IMR-90 (cell line): ENCODE measurements around the gene MAPKAPK5. TPM values are rescaled to one million over a fixed set of nuclear protein-coding genes. Genes with fewer than 3 reads are reported as not detected.

Source experiments
- ATAC-seq: fragments of 200-7000 bp; cut with Tn5 transposase; 2 replicates; pipeline ENCODE4 v1.9.1; 2020; ENCODE audit warnings: low read depth, mild to moderate bottlenecking, moderate library complexity
- BruUV-seq: library from RNA; stranded (reverse); fragments of 400-500 nt; replicated peaks from 2 replicates; lab custom pipeline; 2021; lab: Mats Ljungman, UMichigan
- CTCF ChIA-PET: fragments of 300-600 bp; formaldehyde crosslinking; extraction: SDS; loops from one replicate; lab custom pipeline; 2021; ENCODE audit warnings: antibody characterized with exemption; lab: Yijun Ruan, JAX
- POLR2A ChIA-PET: fragments of 300-600 bp; sonication (Branson Sonifier 250); formaldehyde crosslinking; loops from one replicate; lab custom pipeline; 2022; ENCODE audit warnings: antibody characterized with exemption; ENCODE audit not compliant: unreplicated experiment; lab: Charles Lee
- DNase-seq: peaks from one replicate; pipeline ENCODE4 v3.0.0; 2013
- H2AFZ ChIP-seq: replicated peaks from 2 replicates; pipeline ENCODE3; 2013; ENCODE audit warnings: low read length, mild to moderate bottlenecking; ENCODE audit not compliant: poor library complexity
- H2AK5ac ChIP-seq: 2 replicates; pipeline ENCODE4 v1.6.1; 2013; ENCODE audit warnings: low read depth, low read length, inconsistent platforms
- H2AK9ac ChIP-seq: replicated peaks from 2 replicates; pipeline ENCODE3; 2013; ENCODE audit warnings: mild to moderate bottlenecking, low read depth, low read length, moderate library complexity; ENCODE audit not compliant: poor library complexity
- H2BK120ac ChIP-seq: 2 replicates; pipeline ENCODE4 v1.6.1; 2013; ENCODE audit warnings: low read depth, low read length, inconsistent platforms
- H2BK15ac ChIP-seq: 3 replicates; pipeline ENCODE4 v1.6.1; 2013; ENCODE audit warnings: low read depth, low read length, inconsistent platforms
- H2BK20ac ChIP-seq: 2 replicates; pipeline ENCODE4 v1.6.1; 2013; ENCODE audit warnings: low read depth, mild to moderate bottlenecking, inconsistent platforms, low read length, moderate library complexity
- H2BK5ac ChIP-seq: 2 replicates; pipeline ENCODE4 v1.6.1; 2013; ENCODE audit warnings: mild to moderate bottlenecking, low read depth, low read length, inconsistent platforms; ENCODE audit not compliant: poor library complexity, severe bottlenecking
- H3K14ac ChIP-seq: replicated peaks from 2 replicates; pipeline ENCODE4 v1.6.1; 2013; ENCODE audit warnings: low read depth, low read length, inconsistent platforms
- H3K18ac ChIP-seq: 2 replicates; pipeline ENCODE4 v1.6.1; 2013; ENCODE audit warnings: low read depth, low read length, control low read depth
- H3K23ac ChIP-seq: 2 replicates; pipeline ENCODE4 v1.6.1; 2013; ENCODE audit warnings: low read depth, low read length, inconsistent platforms
- H3K27ac ChIP-seq: 2 replicates; pipeline ENCODE4 v1.5.1; 2013; ENCODE audit warnings: mild to moderate bottlenecking, control low read depth, low read length; ENCODE audit not compliant: insufficient read depth
- H3K27me3 ChIP-seq: 2 replicates; pipeline ENCODE4 v1.6.1; 2013; ENCODE audit warnings: low read length; ENCODE audit not compliant: control insufficient read depth, insufficient read depth
- H3K36me3 ChIP-seq: 2 replicates; pipeline ENCODE4 v1.6.1; 2013; ENCODE audit warnings: low read length, mixed read lengths; ENCODE audit not compliant: control insufficient read depth, insufficient read depth
- H3K4ac ChIP-seq: 2 replicates; pipeline ENCODE4 v1.6.1; 2013; ENCODE audit warnings: low read depth, low read length, inconsistent platforms
- H3K4me1 ChIP-seq: 2 replicates; pipeline ENCODE4 v1.6.1; 2013; ENCODE audit warnings: low read length, mixed read lengths; ENCODE audit not compliant: control insufficient read depth, insufficient read depth
- H3K4me2 ChIP-seq: 2 replicates; pipeline ENCODE4 v1.6.1; 2013; ENCODE audit warnings: low read depth, mild to moderate bottlenecking, control low read depth, low read length, moderate library complexity
- H3K4me3 ChIP-seq: 2 replicates; pipeline ENCODE4 v1.5.1; 2013; ENCODE audit warnings: low read depth, mild to moderate bottlenecking, control low read depth, low read length, moderate library complexity; ENCODE audit not compliant: insufficient read depth
- H3K56ac ChIP-seq: 2 replicates; pipeline ENCODE4 v1.6.1; 2013; ENCODE audit warnings: low read length, inconsistent platforms; ENCODE audit not compliant: insufficient read depth; ENCODE audit errors: extremely low read depth
- H3K79me1 ChIP-seq, 2 experiments: 2 replicates each; pipeline ENCODE4 v1.6.1; 2013; ENCODE audit warnings: low read length in 2 of 2, inconsistent platforms in 1 of 2, low read depth in 1 of 2
- H3K9ac ChIP-seq: 2 replicates; pipeline ENCODE4 v1.6.1; 2013; ENCODE audit warnings: low read depth, low read length, control low read depth
- H3K9me1 ChIP-seq: 2 replicates; pipeline ENCODE4 v1.6.1; 2013; ENCODE audit warnings: low read length, inconsistent platforms; ENCODE audit not compliant: insufficient read depth
- H3K9me3 ChIP-seq: 2 replicates; pipeline ENCODE4 v1.6.1; 2013; ENCODE audit warnings: low read length; ENCODE audit not compliant: control insufficient read depth, insufficient read depth
- H4K20me1 ChIP-seq: 2 replicates; pipeline ENCODE4 v1.6.1; 2013; ENCODE audit warnings: low read length, inconsistent platforms; ENCODE audit not compliant: insufficient read depth
- H4K5ac ChIP-seq: 2 replicates; pipeline ENCODE4 v1.6.1; 2013; ENCODE audit warnings: mild to moderate bottlenecking, low read depth, low read length, control low read depth
- H4K8ac ChIP-seq, 2 experiments: 2 replicates each; pipeline ENCODE4 v1.6.1; 2013; ENCODE audit warnings: low read depth in 2 of 2, low read length in 2 of 2, control low read depth in 1 of 2, inconsistent platforms in 1 of 2
- H4K91ac ChIP-seq: 2 replicates; pipeline ENCODE4 v1.6.1; 2013; ENCODE audit warnings: low read depth, low read length, inconsistent platforms; ENCODE audit not compliant: insufficient read depth
- CHD1 ChIP-seq: IDR thresholded peaks from 2 replicates; pipeline ENCODE4 v1.6.1; 2012; ENCODE audit warnings: low read depth, low read length, improper control_type of control experiment
- FOS ChIP-seq: fragments of 150-350 bp; IDR thresholded peaks from 2 replicates; pipeline ENCODE4 v1.6.1; 2016; ENCODE audit warnings: low read depth, low read length
- MAZ ChIP-seq: IDR thresholded peaks from 2 replicates; pipeline ENCODE4 v1.6.1; 2012; ENCODE audit warnings: low read depth, mild to moderate bottlenecking, low read length, improper control_type of control experiment, moderate library complexity, borderline replicate concordance
- MXI1 ChIP-seq: IDR thresholded peaks from 2 replicates; pipeline ENCODE4 v1.6.1; 2012; ENCODE audit warnings: low read depth, mild to moderate bottlenecking, low read length, moderate library complexity, borderline replicate concordance
- NFE2L2 ChIP-seq: fragments of 150-350 bp; IDR thresholded peaks from 2 replicates; pipeline ENCODE4 v1.6.1; 2016; ENCODE audit warnings: low read depth, mild to moderate bottlenecking, low read length
- POLR2A ChIP-seq: IDR thresholded peaks from 2 replicates; pipeline ENCODE4 v1.6.1; 2012; ENCODE audit warnings: mild to moderate bottlenecking, low read depth, low read length
- RAD21 ChIP-seq: IDR thresholded peaks from 2 replicates; pipeline ENCODE4 v1.6.1; 2012; ENCODE audit warnings: low read length, improper control_type of control experiment
- RCOR1 ChIP-seq: IDR thresholded peaks from 2 replicates; pipeline ENCODE4 v1.6.1; 2012; ENCODE audit warnings: mild to moderate bottlenecking, low read length, improper control_type of control experiment; ENCODE audit not compliant: insufficient replicate concordance
- RFX5 ChIP-seq: IDR thresholded peaks from 2 replicates; pipeline ENCODE4 v1.8.0; 2012; ENCODE audit warnings: low read depth, mild to moderate bottlenecking, low read length, moderate library complexity
- SMC3 ChIP-seq: fragments of 150-350 bp; IDR thresholded peaks from 2 replicates; pipeline ENCODE4 v1.6.1; 2016; ENCODE audit warnings: low read depth, mild to moderate bottlenecking, antibody characterized with exemption, low read length, moderate library complexity
- WGBS, 2 experiments: methylation state at CpG; one replicate each; pipeline versions ENCODE4 v1.1.5 to v1.1.7; 2013; ENCODE audit warnings: missing lambda C conversion rate in 2 of 2; ENCODE audit not compliant: insufficient read length in 1 of 2; ENCODE audit errors: extremely low coverage in 2 of 2; 5-methylcytosine and 5-hydroxymethylcytosine counted together
- dilution Hi-C: fragments of 300-500 bp; cut with HindIII; formaldehyde crosslinking; loops from one replicate; pipeline ENCODE4 v1.14.3; 2018; ENCODE audit warnings: low sequenced_read_pairs; ENCODE audit not compliant: unreplicated experiment
- in situ Hi-C: fragments of 300-500 bp; cut with MboI; formaldehyde crosslinking; loops from 3 replicates; pipeline ENCODE4 v1.14.3; 2019; ENCODE audit warnings: low sequenced_read_pairs, inconsistent platforms, mixed read lengths
- intact Hi-C: fragments of 100-400 bp; cut with micrococcal nuclease; formaldehyde crosslinking; loops from 2 replicates; pipeline ENCODE4 v1.10.0; 2022
- polyA plus RNA-seq, 3 experiments: library from polyadenylated mRNA; depleted of rRNA; stranded (reverse); fragments of >200 nt; gene quantifications; 2 replicates each; pipeline ENCODE4 v1.2.3, GENCODE V29; 2012; ENCODE audit warnings: low replicate concordance in 1 of 3
- total RNA-seq: library from RNA; depleted of rRNA; stranded (reverse); fragments of >200 nt; gene quantifications from 2 replicates; pipeline ENCODE4 v1.2.3, GENCODE V29; 2012
- TF ChIP-seq, protein P1 (sequence below): fragments of 150-350 bp; IDR thresholded peaks from 2 replicates; pipeline ENCODE4 v1.6.1; 2016; ENCODE audit warnings: low read depth, mild to moderate bottlenecking, low read length, moderate library complexity, borderline replicate concordance
- TF ChIP-seq, protein P2 (sequence below): fragments of 150-350 bp; IDR thresholded peaks from 2 replicates; pipeline ENCODE4 v1.6.1; 2017; ENCODE audit warnings: mild to moderate bottlenecking, antibody characterized with exemption, low read length, low read depth
- TF ChIP-seq, protein P3 (sequence below): conservative IDR thresholded peaks from 2 replicates; pipeline ENCODE4 v1.5.1; 2012; ENCODE audit warnings: mild to moderate bottlenecking, low read depth, low read length, improper control_type of control experiment

MAPKAPK5 gene
- total and polyA plus RNA-seq, 2 of the 4 experiments (the other 2 are of a cell fraction), result 35.0 to 44.6 TPM

DNA sequence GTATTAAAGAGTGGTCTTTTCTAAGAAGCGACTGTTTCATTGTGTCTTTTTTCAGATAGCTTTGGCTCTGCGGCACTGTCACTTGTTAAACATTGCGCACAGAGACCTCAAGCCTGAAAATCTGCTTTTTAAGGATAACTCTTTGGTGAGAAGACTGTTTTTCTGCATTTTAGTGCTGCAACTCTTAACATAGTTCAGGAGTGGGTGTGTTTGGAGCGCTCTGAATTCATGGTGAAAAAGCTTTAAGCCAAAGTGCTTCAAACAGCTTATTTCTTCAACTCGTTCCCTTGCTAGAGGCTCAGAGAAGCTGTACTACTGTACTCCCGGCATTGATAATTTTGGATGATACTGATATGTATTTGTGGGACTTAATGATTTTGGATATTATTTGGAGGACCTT lies 28.2 kb downstream of the MAPKAPK5 start:
- ChIA-PET POLR2A (interaction anchor here (0.5 kb wide), 1 partner anchor 156 kb away, joined by 3 read pairs; no protein-coding TSS in a partner anchor), CTCF (interaction anchor here (1.0 kb wide), 1 partner anchor 19 kb away, joined by 5 read pairs; no protein-coding TSS in a partner anchor)
- Histone ChIP-seq H2BK20ac (no peak overlapping the region), H3K9me3 (no peaks in the 10 kb centered on the region), H3K79me1 (peaks cover 7 to 9% of the 10 kb centered on the region in 2 experiments), H3K56ac (no peak overlapping the region), H4K91ac (no peak overlapping the region), H3K23ac (no peak overlapping the region), H3K4me3 (no peak overlapping the region), H4K5ac (no peak overlapping the region), H3K4me2 (no peak overlapping the region), H4K20me1 (no peaks in the 10 kb centered on the region; the same call in 1 of the 2 replicates), H2BK120ac (no peak overlapping the region), H3K18ac (no peak overlapping the region), H4K8ac (no peak overlapping the region), H3K36me3 (peaks cover 33% of the 10 kb centered on the region), H3K14ac (no peak overlapping the region), H2AK9ac (no peak overlapping the region), H3K4me1 (no peaks in the 10 kb centered on the region), H2AFZ (no peak overlapping the region), H3K27ac (no peak overlapping the region), H3K9ac (no peak overlapping the region), H2BK5ac (no peak overlapping the region), H3K9me1 (peaks cover 3% of the 10 kb centered on the region; the same call in 1 of the 2 replicates), H2AK5ac (no peak overlapping the region), H3K27me3 (no peaks in the 10 kb centered on the region), H2BK15ac (no peak overlapping the region), H3K4ac (no peak overlapping the region)
- in situ Hi-C loops (no loop called here), dilution Hi-C loops (no loop called here), intact Hi-C loops (no loop called here)
- ATAC-seq (no peak), DNase-seq (no peak)
- BruUV-seq, result no TSS peak
- WGBS, 2 experiments, result 100% methylated on average over 2 of the region's 6 CpGs; no CpG with 5 or more reads in 1 of the 2 experiments
- TF ChIP-seq MAZ (no peak), RAD21 (no peak), SMC3 (no peak), CHD1 (no peak), RFX5 (no peak), RCOR1 (no peak), FOS (no peak), NFE2L2 (no peak), MXI1 (no peak), POLR2A (no peak)
- TF ChIP-seq, protein P1, sequence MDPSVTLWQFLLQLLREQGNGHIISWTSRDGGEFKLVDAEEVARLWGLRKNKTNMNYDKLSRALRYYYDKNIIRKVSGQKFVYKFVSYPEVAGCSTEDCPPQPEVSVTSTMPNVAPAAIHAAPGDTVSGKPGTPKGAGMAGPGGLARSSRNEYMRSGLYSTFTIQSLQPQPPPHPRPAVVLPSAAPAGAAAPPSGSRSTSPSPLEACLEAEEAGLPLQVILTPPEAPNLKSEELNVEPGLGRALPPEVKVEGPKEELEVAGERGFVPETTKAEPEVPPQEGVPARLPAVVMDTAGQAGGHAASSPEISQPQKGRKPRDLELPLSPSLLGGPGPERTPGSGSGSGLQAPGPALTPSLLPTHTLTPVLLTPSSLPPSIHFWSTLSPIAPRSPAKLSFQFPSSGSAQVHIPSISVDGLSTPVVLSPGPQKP, result no peak
- TF ChIP-seq, protein P2, sequence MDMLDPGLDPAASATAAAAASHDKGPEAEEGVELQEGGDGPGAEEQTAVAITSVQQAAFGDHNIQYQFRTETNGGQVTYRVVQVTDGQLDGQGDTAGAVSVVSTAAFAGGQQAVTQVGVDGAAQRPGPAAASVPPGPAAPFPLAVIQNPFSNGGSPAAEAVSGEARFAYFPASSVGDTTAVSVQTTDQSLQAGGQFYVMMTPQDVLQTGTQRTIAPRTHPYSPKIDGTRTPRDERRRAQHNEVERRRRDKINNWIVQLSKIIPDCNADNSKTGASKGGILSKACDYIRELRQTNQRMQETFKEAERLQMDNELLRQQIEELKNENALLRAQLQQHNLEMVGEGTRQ, result no peak
- TF ChIP-seq, protein P3, sequence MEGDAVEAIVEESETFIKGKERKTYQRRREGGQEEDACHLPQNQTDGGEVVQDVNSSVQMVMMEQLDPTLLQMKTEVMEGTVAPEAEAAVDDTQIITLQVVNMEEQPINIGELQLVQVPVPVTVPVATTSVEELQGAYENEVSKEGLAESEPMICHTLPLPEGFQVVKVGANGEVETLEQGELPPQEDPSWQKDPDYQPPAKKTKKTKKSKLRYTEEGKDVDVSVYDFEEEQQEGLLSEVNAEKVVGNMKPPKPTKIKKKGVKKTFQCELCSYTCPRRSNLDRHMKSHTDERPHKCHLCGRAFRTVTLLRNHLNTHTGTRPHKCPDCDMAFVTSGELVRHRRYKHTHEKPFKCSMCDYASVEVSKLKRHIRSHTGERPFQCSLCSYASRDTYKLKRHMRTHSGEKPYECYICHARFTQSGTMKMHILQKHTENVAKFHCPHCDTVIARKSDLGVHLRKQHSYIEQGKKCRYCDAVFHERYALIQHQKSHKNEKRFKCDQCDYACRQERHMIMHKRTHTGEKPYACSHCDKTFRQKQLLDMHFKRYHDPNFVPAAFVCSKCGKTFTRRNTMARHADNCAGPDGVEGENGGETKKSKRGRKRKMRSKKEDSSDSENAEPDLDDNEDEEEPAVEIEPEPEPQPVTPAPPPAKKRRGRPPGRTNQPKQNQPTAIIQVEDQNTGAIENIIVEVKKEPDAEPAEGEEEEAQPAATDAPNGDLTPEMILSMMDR, result no peak
